ENCODE results near the gene NKTR.

Gene NKTR

DNA sequence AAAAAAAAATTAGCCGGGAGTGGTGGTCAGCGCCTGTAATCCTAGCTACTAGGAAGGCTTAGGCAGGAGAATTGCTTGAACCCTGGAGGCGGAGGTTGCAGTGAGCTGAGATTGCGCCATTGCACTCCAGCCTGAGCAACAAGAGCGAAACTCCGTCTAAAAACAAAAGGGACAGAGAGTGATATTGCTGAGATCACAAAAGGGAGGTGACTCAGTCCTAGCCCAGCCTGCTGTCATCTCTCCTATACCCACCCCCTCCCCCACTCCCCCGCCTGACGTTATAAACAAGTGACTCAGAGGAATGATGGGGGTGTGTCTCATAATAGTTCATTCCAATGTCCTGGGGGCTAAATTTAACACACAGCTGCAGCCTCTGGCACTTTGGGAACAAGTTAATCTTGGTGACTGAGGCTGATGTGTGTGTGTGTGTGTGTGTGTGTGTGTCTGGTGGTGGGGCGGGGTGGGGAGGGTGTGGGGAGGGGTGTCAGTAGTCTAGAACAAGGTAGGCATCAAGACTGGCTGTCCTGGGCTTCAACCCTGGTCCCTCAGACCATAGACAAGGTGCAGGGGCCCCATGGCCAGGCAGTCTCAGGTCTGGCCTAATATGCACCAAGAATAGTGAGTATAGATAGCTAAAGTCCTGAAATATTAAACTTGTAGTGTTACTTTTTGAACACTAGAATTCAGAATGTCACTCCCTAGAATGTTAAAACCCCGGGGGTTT, 83.6 kb downstream of the NKTR start:
- no peak for DNase-seq

DNA sequence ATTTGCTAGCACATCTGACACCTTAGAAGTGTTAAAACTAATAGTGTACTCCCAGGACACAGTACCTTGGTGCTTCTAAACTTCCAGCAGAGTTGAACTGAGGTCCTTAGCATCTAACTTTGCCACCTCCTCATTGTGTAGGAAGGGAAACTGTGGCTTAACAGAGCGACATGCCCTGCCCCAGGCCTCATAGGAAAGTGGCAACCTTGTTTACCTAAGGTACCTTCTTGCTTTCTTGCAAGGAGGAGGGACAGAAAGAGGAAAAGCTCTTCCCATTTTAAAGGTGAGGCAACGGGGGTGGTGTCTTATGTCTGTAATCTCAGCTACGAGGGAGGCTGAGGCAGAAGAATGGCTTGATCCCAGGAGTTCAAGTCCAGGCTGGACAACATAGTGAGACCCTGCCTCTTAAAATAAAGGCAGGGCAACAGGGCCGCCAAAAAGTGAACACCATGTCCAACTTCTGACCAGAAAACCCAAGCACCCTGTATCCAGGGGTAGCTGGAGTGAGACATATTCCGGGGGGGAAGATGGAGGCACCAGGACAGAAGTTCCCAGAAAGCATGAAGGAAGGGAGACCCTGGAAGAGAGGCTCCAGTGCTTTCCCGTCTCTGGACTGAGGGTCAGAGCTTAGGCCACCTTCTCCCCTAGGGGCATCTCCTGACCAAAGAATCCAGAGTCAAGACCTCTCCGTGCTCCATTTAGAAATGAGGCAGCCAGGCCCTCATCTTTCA, 84.3 kb downstream of the NKTR start:
- DNase-seq: no peak

DNA sequence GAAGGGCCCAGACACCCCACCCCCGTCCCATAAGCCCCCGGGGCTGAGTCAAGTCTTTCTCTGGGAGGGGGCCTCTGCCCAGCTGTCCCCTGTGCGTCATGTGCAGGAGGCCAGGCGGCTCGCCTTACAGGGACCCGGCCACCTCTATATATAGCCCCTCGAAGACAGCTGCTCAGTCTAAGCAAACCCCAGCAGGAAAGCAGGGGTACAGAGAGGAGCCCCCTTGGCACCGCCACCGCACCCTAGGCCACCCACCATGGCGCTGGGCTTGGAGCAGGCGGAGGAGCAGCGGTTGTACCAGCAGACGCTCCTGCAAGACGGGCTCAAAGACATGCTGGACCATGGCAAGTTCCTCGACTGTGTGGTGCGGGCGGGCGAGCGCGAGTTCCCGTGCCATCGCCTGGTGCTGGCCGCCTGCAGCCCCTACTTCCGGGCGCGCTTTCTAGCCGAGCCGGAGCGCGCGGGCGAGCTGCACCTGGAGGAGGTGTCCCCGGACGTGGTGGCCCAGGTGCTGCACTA, 84.9 kb downstream of the NKTR start, which contains the start of gene KLHL40:
Gene KLHL40, plus strand, starts transcription at position 175 of the 519 bp plus-strand sequence. Its CDS starts 82 bp downstream, at position 257.
- DNase-seq: no peak

DNA sequence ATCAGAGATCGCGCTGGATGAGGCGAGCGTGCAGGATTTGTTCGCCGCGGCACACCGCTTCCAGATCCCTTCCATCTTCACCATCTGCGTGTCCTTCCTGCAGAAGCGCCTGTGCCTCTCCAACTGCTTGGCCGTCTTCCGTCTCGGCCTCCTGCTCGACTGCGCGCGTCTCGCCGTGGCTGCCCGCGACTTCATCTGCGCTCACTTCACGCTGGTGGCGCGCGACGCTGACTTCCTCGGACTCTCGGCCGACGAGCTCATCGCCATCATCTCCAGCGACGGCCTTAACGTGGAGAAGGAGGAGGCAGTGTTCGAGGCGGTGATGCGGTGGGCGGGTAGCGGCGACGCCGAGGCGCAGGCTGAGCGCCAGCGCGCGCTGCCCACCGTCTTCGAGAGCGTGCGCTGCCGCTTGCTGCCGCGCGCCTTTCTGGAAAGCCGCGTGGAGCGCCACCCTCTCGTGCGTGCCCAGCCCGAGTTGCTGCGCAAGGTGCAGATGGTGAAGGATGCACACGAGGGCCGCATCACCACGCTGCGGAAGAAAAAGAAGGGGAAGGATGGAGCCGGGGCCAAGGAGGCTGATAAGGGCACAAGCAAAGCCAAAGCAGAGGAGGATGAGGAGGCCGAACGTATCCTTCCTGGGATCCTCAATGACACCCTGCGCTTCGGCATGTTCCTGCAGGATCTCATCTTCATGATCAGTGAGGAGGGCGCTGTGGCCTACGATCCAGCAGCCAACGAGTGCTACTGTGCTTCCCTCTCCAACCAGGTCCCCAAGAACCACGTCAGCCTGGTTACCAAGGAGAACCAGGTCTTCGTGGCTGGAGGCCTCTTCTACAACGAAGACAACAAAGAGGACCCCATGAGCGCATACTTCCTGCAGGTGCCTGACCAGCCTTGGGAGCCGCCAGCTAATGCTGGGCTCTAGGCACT, 85.7 kb downstream of the NKTR start:
- no peak for DNase-seq

DNA sequence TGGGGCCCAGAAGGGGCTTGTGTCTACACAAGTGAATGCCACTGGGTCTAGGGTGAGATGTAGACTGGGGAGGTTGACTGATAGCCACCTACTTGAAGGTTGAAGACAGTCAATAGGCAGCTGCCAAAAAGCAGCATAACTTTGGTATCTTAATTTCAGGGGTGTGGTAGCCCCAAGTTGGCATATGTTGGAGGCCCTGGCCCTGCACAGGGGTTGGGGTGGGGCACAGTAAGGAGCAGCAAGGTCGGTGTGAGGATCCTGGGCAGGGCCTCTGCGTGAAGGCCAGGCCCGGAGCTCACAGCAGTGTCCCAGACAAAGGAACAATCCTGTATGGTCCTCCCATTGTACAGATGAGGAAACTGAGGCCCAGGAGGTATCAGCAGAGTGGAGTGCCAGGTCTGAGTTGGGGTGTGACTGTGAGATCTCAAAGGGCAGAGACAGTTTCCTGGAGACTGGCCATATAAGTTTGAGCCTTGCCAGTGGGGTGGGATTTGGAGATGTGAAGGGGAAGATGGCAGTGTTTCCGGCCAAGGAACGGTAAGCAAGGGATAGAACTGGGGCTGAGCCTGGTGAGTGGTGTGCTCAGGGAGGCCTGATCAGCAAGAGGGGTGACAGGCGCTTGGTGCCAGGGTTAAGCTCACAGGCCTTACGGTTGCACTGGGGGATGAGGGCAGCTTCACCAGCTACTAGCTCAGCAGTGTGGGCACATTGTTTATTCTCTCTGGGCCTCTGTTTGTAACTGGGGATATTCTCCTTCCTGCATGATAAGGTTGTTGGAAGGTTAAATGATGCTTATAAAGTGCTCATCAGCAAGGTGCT, 86.6 kb downstream of the NKTR start:
- no peak for DNase-seq

DNA sequence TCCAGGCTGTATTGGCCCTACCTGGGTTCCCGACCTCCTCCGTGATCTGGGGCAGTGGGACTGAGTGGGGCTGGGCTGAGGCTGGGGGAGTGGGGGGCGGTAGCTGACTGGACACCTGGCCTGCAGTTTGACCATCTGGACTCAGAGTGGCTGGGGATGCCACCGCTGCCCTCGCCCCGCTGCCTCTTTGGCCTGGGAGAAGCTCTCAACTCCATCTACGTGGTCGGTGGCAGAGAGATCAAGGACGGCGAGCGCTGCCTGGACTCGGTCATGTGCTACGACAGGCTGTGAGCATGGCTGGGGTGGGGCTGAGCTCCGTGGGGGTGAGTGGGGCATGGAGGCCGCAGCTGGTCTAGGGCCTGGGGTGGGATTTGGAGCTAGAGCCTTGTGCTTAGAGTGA, 87.5 kb downstream of the NKTR start:
- DNase-seq: no peak

DNA sequence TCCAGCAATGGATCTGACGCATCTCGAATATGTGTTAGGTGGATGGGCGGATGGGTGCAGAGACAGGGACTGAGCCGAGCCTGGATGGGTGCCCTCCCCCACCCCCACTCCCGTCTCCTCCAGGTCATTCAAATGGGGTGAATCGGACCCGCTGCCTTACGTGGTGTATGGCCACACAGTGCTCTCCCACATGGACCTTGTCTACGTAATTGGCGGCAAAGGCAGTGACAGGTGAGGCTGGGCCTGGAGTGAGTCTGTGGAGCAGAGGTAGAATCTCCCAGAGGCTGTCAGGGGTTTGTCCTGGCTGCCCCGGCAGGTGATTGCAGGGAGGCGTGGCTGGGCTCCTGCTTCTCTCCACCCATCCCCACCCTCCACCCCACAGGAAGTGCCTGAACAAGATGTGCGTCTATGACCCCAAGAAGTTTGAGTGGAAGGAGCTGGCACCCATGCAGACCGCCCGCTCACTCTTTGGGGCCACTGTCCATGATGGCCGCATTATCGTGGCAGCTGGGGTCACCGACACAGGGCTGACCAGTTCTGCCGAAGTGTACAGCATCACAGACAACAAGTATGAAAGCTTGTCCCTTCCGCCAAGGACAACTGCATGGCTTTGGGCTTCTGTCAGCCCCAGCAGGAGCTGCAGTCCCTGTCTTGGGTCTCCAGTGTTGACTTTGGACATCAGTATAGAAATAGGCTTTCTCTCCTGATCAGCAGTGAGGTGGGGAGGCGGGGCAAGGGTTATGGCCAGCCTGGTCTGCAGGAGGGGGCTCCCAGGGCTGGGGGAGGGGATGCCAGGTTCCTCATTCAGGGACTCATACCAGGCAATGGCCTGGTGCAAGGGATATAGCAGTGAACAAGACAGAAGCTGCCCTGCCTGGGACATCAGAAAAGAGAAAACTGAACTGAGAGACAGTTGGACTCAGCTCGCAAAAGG, 88.3 kb downstream of the NKTR start:
- no peak for DNase-seq

DNA sequence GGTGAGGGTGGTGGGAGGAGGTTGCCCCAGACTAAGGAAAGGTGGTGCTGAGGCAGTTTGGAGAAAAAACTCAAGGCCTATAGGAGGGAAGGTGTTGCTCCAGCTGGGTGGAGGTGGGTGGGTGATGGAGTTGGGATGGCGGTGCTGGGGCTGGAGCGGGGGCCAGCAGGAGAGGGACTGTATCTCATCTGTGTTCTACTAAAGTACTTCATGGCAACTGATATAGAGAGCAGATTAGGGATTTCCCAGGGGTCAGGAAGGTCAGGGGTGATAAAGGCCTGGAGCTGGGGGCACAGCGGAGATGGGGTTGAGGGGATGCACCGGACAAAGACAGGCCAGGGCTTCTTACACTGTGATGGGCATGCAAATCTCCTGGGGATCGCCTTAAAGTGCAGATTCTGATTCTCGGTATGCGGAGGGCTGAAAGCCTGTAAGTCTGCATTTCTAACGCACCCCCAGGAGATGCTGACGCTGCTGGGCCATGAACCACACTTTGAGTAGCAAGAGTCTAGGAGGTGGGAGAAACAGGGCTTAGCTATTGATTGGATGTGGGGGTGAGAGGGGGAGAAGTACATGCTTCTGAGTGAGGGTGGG, 89.0 kb downstream of the NKTR start:
- no peak for DNase-seq

DNA sequence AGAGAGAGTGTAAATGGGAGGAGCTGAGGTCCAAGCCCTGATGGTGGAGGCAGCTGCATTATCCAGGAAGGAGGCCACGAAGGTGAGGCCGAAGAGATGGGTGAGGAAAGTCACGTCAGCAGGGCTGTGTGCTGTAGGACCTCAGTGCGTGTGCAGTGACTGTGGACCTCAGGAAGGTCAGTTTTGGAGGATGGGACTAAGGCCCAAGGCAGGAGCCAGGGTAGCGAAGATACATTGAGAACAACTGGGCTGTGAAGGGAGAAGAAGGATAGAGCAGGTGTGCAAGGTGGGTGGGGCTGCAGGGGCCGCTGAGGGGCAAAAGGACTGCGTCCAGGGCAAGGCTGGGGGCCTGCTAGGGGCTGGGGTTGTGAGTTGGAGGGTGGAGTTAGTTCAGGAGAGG, 89.7 kb downstream of the NKTR start:
- no peak for DNase-seq

DNA sequence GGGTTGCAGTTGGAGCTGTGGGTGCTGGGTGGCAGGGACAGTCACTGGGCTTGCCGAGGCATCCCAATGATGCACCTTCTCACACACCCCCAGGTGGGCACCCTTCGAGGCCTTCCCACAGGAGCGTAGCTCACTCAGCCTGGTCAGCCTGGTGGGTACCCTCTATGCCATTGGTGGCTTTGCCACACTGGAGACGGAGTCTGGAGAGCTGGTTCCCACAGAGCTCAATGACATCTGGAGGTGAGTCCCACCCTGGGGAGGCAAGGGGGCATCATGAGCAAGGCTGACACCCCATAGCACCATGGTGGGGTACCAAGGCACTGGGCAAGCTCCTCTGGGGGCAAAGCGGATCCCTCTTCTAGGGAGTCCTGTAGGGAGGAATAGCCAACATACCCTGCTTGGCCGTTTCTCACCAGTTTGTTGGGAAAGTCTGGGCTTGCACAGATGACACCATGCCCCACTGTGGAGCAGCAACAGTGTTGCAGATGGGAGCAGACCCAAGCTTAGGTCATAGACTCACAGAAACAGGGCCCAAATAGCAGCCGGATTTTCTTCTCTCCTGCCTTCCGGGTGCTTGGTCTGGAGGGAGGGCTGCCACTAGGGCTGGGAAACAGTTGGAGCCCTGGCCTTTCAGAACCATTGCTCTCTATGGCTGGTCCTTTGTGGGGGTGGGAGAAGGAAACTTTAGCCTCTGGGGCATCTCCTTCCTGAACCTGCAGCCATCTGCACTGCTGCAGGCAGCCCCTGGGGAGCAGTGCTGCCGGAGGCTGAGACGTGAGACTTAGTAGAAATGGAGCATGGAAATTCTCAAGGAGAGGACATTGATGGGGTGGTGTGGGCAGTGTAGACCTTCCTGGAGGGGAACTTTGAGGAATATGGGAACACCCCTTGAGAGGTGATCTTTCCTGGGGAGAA, 90.5 kb downstream of the NKTR start:
- no peak for DNase-seq

DNA sequence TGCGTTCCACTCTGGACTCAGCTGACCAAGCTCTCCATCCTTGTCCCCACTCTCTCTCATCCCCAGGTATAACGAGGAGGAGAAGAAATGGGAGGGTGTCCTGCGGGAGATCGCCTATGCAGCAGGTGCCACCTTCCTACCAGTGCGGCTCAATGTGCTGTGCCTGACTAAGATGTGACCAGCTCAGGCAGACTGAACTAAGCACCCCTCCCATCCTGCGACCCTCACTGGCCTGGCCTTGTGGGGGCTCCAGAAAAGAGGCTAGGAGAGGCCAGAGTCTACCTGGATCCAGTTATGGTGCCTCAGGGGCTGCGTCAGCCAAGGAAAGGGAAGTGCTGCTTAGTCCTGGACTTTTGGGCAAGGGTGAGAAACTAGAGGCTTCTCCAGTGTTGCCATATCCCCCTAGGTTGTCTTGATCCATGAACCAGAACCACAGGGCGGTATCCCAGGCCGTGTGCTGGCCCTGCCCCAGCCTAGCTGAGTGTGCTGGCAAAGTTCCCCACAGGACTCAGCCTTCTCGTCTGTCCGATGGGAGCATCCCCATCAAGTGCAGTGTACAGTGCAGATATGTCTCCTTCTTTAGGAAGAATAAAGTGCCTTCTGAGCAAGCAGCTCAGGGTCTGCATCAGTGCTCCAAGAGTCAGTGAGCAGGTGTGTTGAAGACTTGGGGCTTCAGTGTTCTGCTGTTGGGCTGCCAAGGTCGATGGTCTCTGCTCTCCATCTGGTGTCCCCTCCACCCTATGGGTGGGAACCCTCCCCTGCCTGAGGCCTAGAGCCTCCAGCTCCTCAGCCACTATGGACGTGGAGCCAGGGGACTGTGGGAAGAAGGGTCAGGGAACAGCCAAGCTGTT, 91.6 kb downstream of the NKTR start:
- DNase-seq: no peak

DNA sequence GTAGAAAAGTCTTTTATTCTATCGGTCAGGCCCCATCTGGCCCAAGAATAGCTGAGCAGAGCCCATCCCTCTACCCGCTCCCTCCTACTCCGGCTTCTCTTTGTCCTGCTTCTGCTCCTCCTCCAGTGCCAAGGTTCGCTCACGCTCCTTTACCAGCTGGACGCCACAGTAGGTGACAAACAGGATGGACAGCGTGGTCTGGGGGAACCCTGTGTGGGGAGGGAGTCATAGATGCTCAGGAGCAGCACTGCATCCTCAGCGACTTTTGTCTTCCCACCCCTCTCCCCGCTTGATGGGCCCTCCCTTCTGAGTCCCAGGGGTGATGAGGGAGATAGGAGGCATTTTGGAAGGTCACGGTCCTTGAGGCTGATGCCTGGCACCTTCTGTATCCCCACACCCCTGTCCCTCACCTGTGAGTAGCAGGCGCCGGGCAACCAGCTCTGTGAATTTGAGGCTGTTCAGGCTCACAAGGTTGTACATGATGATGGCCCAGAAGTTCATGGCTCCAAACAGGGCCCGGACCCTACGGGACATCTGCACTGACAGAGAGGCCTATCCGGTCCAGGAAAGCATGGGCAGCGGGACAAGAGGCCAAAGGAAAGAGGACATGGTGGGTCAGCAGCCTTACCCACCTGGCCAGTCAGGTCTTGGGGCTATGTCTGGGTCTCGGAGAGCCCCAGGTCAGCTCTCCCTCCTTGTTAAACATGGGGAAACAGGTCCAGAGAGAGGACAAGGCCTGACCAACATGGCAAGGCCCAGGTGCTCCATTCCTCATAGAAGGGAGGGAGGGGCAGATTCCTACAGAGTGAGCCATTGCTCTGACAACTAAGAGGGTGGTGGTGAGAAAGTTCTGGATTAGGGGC, 92.4 kb downstream of the NKTR start:
- no peak for DNase-seq

DNA sequence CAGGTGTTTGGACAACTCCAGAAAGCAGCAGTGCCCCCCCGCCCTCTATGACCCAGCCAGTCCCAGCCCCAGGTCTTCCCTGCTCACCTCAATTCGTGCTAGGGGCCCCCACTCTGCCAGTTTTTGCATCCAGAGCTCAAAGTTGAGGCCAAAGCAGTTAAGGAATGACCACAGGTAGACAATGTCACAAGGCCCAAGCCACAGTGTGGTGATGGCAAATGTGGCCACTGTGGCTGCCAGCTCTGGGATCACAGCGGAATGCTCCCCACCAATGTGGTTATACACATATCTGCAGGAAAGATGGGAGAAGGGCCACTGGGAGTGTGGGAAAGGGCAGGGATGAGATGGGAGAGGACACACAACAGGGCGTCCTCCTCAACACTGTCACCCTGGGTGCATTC, 93.0 kb downstream of the NKTR start:
- DNase-seq: no peak

DNA sequence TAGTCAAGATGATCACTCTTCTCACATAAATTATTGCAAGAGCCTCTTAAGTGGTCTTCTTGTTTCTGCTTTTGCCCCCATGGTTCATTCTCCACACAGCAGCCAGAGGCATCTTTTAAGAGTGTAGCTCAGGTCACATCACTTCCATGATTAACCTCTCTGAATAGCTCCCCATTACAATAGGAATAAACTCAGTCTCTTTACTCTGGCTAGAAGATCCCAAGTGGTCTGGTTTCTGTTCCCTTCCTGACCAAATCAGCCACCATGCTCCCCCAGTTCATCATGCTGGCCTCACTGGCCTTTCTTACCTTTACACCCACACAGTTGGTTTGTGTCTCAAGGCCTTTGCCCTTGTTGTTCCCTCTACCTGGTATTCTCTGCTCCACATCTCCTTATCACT, 93.9 kb downstream of the NKTR start:
- no peak for DNase-seq

DNA sequence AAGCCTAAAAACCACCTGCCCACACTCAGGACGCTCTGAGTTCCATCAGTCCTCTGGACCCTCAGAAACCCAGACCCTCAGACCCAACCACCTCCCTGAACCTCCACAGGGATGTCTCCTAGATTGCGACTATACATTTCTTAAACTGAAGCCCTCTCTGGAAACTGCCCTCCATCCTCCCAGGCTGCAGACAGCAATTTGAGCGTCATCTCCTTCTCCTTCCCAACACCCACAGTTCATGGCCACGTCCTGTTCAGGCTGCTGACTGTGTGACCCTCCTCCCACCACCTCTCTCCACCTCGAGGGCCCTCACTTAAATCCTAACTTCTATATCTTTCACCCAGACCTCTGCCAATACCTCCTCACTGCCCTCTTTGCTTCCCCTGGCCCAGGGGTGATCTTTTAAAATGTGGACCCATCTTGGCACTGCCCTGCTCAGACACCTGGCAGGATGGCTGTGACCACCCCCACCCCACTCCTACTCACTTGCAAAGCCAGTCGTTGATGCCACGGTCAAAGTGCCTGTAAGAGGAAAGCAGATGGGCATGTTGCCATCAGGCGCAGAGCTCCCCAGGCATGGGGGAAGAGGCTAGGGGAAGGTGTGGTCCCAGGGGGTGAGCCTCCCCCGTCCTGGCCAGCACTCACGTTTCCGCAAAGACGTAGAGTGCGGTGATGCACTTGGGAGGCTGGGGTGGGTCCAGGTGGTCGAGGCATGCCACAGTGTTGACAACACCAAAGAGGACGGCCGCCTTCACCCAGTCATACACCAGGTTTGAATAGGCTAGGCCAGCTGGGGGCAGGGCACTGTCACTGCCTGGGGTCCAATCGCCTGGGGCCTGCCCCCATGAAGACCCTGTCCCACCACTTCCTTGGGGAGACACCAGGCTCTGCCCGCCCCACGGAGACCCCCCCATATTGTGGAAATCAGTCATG, 96.1 kb downstream of the NKTR start:
- DNase-seq: no peak

DNA sequence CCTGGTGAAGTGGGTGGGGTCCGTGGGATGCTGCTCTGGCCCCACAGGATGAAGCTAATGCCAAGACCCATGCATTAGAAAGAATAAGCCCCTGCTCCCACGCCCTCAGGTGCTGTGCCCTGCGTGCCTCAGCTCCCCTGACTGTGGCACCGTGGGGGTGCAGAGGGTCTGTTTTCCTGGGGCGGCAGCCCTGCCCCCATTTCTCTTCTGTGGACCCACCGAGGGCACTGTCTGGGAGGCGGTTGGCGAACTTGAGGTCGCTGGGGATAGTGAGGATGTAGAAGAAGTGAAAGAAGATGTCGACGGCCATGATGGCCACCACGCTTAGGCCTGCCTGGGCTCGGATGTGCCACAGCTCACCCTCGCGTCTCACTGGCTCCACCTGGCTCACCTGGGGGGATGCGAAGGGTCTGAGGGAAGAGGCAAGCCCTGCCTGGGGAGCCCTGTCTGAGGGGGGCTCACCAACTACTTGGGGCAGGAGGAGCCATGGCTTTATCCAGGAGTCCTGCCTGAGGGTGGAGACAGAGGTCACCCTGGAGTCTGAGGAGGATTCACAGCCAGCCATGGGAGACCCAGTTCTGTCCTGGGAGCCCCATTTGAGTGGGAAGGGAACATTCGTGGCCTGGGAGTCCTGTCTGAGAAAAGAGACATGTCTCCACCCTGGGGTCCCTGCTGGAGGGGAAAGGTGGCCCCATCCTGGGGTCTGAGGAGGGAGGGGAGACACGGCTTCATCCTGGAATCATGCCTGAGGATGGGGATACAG, 97.0 kb downstream of the NKTR start:
- no peak for DNase-seq
